ENCODE results near the gene MGME1.
A peak's percentile ranks its signal among the peaks of the same experiment; 100 is the strongest.

Gene MGME1

GRCh38 chr20:17993546-17993945 lies 24.7 kb downstream of the MGME1 start:
- no peak for DNase-seq

GRCh38 chr20:17995967-17996819 lies 27.4 kb downstream of the MGME1 start:
- peak; percentile 76 for DNase-seq

GRCh38 chr20:17998446-17998845 lies 29.6 kb downstream of the MGME1 start:
- DNase-seq, result no peak

- DNase-seq, result no peak
Observed at GRCh38 chr20:17999566-17999965, 30.7 kb downstream of the MGME1 start.

- DNase-seq, result peak; percentile 59
Observed at GRCh38 chr20:18001131-18001921, 32.5 kb downstream of the MGME1 start.

GRCh38 chr20:18003897-18004296 lies 35.1 kb downstream of the MGME1 start:
- DNase-seq, result no peak

- peak; percentile 28 for DNase-seq
Observed at GRCh38 chr20:18004384-18005031, 35.7 kb downstream of the MGME1 start.

- DNase-seq, result no peak
Observed at GRCh38 chr20:18005170-18005989, 36.6 kb downstream of the MGME1 start.

GRCh38 chr20:18005990-18006364 lies 37.2 kb downstream of the MGME1 start:
- no peak for DNase-seq

GRCh38 chr20:18006684-18007083 lies 37.9 kb downstream of the MGME1 start:
- DNase-seq, result no peak

- DNase-seq, result no peak
Observed at GRCh38 chr20:18007534-18008292, 38.9 kb downstream of the MGME1 start.

GRCh38 chr20:18009116-18009515 lies 40.3 kb downstream of the MGME1 start:
- DNase-seq, result no peak

GRCh38 chr20:18011482-18011881 lies 42.7 kb downstream of the MGME1 start:
- no peak for DNase-seq

- no peak for DNase-seq
Observed at GRCh38 chr20:18011951-18012645, 43.3 kb downstream of the MGME1 start.

GRCh38 chr20:18012901-18013300 lies 44.1 kb downstream of the MGME1 start:
- no peak for DNase-seq

- DNase-seq, result no peak
Observed at GRCh38 chr20:18014411-18014810, 45.6 kb downstream of the MGME1 start.

- DNase-seq, result no peak
Observed at GRCh38 chr20:18016772-18017171, 48.0 kb downstream of the MGME1 start.

- no peak for DNase-seq
Observed at GRCh38 chr20:18018100-18018499, 49.3 kb downstream of the MGME1 start.

- DNase-seq, result no peak
Observed at GRCh38 chr20:18019068-18019467, 50.2 kb downstream of the MGME1 start.

GRCh38 chr20:18020931-18021330 lies 52.1 kb downstream of the MGME1 start:
- DNase-seq, result no peak

- no peak for DNase-seq
Observed at GRCh38 chr20:18024606-18025127, 55.8 kb downstream of the MGME1 start.

Measured in fibroblast of skin of right biceps (primary cell).